ENCODE data around the gene TGFBR3.

The TGFBR3 gene

DNA sequence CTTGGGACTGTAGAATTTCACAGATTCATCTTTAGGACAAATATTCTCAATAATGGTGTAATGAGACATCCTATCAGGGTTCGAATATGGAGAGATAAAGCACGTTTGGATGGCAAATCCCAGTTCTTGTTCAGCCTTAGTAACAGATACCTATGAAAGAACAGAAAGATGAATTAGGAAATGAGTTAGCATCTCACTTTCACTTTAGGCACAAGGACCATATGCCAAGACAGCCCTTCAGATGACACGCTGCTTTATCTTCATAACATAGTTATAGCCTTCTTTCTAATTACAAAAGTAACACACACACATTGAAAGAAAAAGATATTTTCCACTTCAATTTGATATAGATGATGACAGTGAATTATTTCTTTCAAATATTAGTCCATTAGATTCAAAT lies 173.6 kb downstream of the TGFBR3 start:
- no peak for DNase-seq (ENCODE audit: low read depth in 2 of 2)

DNA sequence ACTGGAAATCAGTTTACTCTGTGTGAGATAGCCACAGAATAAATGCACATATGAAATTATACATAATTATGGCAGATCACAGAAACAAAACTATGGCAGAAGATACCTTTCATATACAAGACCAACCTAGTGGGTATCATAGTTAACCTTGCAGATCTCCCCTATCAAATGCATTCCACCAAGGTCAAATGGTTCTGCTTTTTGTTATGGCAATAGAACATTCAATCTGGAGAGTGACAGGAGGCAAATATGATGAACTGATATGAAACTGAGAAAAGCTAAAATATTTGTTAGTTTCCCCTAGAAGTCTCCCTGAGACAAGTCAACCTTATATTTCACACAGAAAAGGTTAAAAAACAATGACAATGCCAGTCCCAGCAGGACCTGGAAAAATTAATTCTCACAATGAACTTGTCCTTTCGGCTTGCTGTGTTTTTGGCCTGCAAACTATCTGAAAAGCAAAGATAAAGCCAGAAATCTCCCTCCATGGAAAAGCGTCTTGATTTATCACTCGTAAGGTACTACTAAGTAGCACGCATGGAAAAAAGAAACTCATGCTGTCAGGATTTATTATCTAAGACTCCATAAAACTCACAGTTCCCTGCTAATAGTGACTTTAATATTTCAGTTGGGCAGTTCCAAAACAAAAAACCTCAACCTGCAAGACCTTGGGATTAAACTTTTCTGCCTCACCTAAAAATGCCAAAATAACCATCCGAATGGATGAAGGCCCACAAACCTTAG lies 174.3 kb downstream of the TGFBR3 start:
- no peak for DNase-seq (ENCODE audit: low read depth in 2 of 2)

DNA sequence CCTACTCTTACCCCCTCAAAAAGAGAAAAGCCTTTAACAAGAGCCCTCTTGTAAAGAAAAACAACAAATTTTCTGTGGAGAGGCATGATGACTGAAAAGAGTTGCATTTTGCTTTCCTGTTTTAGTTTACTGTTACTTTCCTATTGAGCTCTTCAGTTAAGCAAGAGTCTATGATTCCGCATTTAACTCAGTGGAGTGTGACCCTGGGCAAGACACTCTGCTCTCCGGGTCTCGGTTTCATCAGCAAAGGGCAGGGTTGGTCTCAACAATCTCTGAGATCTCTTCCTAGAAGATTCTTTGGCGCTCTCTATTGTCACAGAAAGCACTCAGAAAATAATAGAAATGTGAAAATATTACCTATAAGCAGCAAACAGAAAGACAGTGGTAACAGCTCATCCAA lies 175.7 kb downstream of the TGFBR3 start:
- no peak for DNase-seq (ENCODE audit: low read depth in 2 of 2)

DNA sequence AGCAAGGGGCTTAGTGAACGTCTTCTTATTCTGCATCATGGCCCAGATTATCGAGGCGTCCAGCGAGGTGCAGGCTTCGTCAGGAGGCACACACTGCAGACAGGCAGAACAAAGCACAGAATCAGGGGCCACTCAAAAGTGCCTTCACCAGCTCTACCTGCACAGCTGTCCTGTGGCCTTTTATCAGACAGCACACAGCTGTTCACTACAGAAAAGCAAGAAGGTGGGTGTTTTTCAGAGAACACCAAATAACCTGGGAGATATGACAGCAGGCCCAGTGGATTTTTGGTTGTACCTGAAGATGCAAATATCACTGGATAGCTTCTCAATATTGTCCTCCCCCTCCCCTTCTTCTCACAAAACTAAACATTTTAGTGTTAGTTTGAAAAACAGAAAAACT lies 177.3 kb downstream of the TGFBR3 start:
- no peak for DNase-seq (ENCODE audit: low read depth in 2 of 2)

DNA sequence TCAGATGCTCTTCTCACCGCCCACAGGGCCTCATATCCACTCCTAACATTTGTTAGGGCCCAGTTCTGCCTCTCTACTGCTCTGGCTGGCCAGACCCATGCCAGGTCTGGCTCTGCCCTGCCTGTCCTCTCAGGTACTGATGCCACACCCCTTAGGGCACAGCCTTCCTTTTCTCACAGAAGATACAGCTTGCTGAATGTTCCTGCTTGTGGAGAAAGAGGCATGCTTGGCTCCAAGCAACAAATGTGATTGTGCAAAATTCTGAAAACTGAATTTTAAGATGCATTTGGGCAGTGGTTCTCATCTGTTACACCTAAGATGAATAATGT lies 178.1 kb downstream of the TGFBR3 start:
- DNase-seq (ENCODE audit: low read depth in 2 of 2): no peak

DNA sequence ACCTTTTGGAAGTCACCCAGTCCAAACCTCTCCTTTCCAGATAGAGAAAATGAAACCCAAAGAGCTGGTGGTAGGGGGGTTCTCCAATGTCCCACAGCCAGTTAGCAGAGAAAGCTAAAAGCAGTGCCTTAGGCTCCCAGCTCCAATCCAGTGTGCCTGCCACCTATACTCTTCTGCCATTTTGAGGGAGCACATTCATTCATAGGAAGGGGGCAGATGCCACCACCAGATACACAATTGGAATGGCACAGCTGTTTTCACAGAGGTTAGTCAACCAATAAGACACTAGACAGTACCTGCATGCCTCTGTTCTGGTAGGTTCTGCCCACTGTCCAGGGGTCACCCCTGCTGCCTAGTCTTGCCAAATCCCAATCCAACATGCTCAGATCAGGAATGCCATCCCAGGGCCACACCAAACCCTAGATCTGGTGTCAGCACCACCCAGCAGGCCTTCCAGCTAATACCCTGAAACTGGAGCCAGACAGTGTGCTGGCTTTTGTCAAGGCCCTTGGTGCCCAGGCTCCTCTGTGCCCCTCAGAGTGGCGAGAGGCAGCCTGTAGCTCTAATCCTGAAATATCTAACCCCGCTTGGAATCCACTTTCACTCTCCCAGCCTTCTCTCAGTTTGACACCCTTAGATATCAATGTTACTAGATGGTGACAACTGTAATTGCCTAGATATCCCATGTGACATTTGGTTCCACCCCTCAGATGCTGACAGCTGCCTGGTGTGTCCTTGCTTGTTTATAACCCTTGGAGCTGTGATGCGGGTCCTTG lies 178.6 kb downstream of the TGFBR3 start:
- no peak for DNase-seq (ENCODE audit: low read depth in 2 of 2)

DNA sequence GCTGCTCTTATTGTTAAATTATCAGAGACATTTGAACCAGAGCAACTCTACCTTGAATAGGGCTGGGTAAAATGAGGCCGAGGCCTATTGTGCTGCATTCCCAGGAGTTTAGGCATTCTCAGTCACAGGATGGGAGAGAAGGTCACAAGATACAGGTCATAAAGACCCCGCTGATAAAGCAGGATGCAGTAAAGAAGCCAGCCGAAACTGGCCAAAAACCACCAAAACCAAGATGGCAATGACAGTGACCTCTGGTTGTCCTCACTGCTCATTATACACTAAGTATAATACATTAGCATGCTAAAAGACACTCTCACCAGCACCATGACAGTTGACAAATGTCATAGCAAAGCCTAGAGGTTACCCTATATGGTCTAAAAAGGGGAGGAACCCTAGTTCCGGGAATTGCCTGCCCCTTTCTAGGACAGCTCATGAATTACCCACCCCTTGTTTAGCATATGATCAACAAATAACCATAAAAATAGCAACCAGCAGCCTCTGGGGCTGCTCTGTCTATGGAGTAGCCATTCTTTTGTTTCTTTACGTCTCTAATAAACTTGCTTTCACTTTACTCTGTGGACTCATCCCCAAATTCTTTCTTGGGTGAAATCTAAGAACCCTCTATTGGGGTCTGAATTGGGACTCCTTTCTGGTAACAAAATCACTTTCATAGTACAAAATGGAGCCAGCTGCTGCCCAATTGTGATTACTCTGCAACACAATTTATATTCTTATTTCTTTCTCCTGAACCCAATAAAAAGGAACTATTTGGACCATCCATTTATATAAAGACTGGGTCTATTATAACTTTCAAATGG lies 179.6 kb downstream of the TGFBR3 start:
- DNase-seq (ENCODE audit: low read depth in 2 of 2): no peak

DNA sequence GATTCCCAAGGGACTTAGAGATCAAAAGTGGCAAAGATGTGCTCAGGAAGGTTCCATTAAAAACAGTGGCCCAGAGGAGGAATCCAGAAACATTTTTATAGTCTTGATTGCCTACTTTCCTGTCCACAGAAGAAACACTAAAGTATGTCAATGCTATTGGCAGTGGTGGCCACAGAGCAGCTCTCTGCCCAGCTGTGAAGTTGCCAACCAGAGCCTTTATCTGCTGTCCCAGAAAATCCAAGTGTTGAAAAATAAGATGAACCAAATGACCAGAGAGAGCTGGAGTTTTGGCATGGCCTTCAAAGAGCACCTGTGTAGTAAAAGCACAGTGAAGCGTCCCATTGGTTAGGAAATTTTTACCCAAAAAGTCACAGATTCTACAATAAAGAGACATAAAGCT lies 181.2 kb downstream of the TGFBR3 start:
- no peak for DNase-seq (ENCODE audit: low read depth in 2 of 2)

DNA sequence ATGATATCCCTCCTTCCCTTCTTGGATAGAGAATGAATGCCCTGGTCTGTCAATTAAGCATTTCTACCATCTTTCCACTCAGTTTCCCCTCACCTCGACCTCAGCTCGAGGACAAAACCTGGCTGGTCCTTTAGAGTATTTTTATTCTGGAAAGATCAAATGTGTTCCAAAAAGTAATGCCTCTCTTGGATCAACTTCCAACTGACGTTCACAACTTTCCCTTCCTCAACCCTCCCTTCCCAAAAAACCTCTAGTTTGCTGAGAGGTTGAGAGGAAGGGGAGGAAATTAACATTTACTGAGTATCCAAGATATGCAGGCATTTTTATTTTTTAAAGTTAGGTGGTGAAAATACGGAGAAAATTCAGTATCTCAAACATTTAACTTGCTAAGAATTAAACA lies 182.9 kb downstream of the TGFBR3 start:
- no peak for DNase-seq (ENCODE audit: low read depth in 2 of 2)

DNA sequence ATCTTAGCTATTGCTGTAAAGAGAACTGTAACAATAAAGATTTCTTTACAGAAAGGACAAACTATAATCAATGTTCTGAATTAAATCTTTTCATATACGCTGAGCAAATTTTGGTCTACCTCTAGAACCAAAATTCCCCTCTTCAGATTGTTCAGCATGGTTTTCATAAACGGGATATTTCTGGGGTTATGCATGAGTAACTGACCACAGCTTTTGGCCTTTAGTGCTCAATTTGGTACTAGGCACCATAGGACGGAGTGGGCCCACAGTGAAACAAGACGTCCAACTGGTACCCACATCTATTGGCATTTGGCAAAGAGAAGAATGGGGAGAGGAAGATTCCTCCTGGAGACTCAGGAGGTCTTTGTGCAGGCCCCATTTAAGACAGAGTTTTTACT lies 184.5 kb downstream of the TGFBR3 start:
- no peak for DNase-seq (ENCODE audit: low read depth in 2 of 2)

DNA sequence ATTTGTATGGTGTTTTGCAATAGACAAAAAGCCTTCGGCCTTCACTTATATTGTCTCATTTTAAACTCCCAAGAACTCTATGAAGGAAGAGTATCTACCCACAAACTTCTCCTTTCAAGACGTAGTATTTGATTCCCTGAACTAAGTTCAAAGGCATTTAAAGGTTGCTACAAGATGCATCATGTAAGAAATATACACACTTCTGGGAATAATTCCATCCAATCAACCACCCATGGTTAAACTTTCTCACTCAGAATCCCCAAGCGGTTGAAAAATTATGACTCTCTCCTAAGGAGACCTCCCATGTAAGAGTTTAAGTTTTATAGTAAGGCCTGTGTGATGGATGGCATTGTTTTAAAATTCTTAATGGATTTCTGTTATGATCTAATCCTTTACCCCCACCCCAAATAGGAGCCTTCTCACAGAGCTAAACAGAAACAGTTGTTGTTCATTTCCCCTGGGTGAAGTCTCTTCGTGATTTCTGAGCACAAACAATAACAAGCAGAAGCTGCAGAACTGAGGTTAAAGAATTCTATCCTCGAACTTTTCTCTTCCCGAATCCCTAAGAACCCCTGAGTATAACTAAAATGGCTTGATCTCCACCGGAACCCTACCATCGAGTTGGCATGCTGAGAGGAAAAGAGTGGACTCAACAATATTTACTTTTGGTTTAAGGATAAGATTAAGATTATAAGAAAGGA lies 185.0 kb downstream of the TGFBR3 start:
- DNase-seq (ENCODE audit: low read depth in 2 of 2): no peak

DNA sequence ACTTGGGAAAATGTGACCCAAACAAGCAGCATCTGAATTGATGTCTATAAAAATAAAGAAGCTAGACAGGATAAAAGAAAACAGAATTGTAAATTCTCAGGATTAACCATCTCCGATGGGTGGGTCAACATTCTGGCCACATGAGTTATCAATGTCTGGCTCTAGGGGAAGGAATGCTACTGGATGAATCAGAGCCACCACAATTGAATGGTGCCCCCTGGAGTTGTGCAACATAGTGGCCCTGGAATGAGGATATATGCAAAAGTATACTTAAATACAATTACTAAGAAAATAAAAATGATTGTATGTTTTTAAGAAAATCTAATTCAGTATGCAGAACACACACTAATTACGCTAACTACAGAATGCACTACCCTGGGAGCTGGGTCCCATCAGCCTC lies 185.6 kb downstream of the TGFBR3 start:
- no peak for DNase-seq (ENCODE audit: low read depth in 2 of 2)

DNA sequence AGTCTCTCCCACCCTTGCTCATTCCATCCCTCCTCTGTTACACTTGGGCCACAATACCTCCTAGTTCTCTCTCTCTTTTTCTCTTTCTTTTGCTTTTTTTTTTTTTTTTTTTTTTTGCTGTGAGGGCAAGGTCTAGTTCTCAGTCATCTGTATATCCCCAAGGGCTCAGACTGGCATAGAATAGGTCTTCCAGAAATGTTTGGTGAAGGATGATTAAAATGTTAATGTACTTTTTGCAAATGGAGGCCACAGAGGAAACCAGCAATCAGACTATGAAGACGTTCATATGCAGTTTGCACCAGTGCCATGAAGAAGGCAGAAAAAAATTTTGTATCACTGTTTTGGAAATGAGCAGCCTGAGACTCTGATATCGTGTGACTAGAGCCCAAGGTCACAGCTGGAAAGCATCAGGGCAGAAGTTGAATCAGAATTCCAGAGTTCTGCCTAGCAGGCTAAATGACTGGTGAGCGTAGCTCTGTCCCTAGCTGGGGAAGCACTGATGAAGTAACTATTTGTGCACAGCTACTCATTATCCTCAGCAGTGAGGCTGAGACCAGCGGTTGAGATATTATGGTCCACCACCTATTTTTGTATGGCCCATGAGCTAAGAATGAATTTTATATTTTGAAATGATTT lies 186.5 kb downstream of the TGFBR3 start:
- no peak for DNase-seq (ENCODE audit: low read depth in 2 of 2)

DNA sequence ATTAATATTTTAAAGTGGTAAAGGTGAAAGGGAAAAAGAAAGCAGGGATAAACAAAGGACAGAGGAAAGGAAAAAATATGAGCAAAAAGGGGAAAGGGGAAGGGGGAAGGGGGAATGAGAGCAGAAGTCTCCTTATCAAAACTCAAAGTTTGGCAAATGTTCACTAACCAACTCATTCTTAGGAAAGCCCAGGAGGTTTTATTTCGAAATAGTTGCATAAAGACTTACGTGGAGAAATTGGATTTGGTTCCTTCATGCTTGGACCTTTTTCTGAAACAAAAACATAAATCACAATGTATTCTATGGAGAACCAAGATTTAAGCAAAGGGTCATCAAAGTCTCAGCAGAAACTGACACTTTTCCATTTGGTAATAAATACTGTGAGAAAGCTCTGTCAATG lies 188.1 kb downstream of the TGFBR3 start:
- no peak for DNase-seq (ENCODE audit: low read depth in 2 of 2)

DNA sequence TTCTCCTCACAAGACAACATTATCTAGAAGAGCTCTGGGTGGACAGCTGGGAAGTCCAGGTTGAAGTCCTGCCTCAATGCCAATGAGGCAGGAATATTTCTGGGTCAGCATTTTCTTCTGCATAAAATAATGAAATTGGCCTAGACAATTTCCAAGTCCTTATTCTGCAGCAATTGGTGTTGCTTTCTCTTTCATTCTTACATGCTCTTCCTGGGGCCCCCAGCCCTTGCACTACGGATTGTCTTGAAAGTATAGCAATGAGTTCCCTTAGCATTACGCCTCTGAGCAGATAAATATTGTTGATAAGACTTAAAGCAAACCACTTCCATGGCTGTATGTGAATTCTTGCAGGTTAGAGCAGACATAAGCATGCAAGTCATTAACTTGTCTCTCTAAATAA lies 188.5 kb downstream of the TGFBR3 start:
- DNase-seq (ENCODE audit: low read depth in 2 of 2): peak; percentile 37 to 48

DNA sequence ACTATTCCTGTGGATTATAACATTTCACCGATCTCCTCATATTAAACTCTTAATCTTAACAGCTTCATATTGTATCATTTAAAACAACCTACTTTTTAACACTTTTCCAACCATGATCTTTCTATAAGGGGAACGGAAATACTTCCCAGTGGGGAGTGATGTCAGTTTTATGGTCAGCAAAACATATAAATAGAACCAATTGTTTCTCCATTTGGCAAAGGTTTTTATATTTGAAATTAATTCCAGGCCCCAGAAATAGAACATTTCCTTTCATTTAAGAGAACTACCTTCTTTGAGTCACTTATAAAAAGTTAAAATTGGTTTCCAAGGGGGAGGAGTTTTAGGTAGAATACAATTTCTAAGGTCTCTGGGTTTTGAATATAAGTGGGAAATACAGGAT lies 189.6 kb downstream of the TGFBR3 start:
- DNase-seq (ENCODE audit: low read depth in 2 of 2): no peak

DNA sequence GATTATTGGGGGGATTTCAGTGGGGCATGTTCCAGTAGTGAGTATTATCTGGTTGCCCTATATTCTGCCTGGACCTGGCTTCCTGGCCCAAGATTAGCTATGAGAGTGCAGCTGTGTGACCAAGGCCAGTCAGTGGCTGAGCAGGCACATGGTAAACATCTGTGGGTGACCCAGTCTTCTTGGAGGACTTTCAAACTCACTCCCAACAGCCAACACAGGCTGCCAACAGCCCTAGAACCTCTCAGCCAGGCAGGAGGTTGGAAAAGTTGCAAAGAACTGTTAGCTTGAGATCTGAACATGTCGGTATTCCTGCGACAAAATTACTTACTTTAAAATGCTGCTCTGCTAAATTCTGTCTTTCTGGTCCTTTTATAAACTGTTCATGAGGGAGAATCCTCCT lies 192.4 kb downstream of the TGFBR3 start:
- no peak for DNase-seq (ENCODE audit: low read depth in 2 of 2)

DNA sequence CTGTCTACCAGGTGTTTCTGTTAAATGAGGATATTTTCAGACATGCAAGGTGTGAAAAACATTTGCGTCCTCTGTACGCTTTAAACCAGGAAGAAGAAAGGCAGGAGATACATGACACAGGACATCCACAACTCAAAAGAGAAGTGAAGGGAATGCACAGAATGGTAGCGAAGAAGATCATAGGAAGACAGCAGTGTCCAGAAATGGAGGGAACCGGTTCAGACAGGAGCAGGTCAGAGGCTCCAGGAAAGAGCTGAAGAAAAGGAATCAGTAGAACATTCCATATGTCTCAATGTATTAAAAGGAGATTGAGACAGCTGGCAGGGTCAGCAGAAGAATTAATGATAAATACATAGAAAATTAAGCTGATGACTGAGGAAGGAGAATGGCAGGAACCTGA lies 194.4 kb downstream of the TGFBR3 start:
- DNase-seq (ENCODE audit: low read depth in 2 of 2): no peak

DNA sequence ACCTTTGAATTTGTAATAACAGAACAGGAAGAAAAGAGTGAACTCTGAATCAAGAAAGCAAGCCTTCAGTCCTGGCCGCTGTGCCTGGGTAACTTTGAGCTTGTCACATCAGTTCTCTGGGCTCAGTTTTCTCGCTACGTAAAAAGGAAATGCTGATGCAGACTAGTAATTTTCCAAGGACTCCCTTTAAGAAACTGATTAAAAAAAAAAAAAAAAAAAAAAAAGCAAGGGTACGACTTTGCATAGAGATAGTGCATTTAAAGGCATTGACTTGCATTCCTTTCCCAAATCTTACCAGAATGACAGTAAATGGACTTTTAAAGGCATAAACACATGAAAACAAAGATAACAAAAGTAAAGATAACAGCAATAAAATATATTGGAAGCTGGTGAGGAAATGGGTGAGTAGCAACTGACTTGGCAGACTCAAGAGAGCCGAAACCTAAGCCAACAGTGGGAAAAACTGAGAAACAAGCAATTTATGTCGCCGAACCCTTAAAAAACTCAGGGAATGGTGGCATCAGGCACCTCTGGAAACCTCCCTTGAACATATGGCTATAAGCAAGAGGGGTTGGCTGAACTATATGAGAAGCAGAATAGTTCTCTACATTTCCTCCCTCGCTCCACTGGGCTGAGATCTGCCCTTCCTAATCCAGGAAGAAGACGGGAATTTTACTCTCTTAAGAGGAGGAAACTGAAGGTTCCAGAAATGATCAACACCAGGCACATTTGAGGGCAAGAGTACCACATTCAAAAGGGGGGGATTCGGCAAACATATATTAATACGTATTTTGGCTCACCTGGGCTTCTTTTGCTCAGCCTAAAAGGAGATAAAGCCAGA lies 196.1 kb downstream of the TGFBR3 start:
- DNase-seq (ENCODE audit: low read depth in 2 of 2): no peak

DNA sequence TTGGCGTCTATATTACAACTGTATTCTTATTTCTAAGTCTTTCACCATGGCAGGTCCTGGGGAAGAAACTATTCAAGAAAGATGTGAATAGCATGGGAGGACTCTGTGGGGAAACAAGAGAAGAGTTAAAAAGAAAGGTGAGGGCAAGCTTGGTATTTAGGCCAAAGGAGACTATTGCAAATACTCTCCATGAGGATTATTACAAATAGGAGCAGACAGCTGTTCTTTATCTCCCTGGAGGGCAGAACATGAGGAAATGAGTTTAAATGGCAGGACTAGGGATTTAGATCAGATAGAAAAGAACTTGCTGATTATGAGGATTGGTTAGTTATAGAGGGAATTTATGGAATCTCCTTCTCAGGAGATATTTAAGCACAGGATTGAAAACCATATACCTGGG lies 198.5 kb downstream of the TGFBR3 start:
- no peak for DNase-seq (ENCODE audit: low read depth in 2 of 2)

DNA sequence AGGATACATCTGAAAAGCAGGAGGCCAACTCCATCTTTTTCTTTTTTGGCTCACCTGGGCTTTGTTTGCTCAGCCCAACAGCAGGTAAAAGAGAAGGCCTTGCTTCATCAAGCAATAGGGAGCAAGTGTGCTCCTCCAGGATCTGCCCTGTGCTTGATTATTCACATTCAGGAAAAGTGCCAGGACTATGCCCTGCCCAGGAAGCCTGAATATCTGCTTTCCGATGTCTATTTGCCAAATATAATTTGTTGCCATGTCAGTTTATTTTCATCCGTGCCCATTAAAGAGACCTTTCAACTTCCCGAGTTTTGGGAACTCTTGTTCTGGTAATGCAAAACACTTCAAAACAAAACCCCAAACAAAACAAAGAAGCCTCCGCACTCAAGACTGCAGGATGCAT lies 200.0 kb downstream of the TGFBR3 start:
- DNase-seq (ENCODE audit: low read depth in 2 of 2): no peak

Data from stimulated activated CD4-positive, alpha-beta T cell treated with anti-CD3 and anti-CD28 coated beads, Interleukin-15, amount 100 ng/mL, for 48 hours (primary cell).